HCT116 (cell line): ENCODE data around the gene ALG13. TPM values are rescaled to one million over a fixed set of nuclear protein-coding genes. Genes with fewer than 3 reads are reported as not detected.

Experiments
- ATAC-seq: fragments of 200-7000 bp; cut with Tn5 transposase; 2 replicates; pipeline ENCODE4 v1.9.1; 2020; ENCODE audit warnings: mild to moderate bottlenecking, moderate library complexity
- BruUV-seq: library from RNA; stranded (reverse); fragments of 400-500 nt; replicated peaks from 2 replicates; lab custom pipeline; 2021; lab: Mats Ljungman, UMichigan
- CTCF ChIA-PET: fragments of 300-600 bp; sonication (Branson Sonifier 250); formaldehyde crosslinking; loops from one replicate; lab custom pipeline; 2021; ENCODE audit warnings: antibody characterized with exemption; lab: Charles Lee
- POLR2A ChIA-PET: fragments of 300-600, 350-600 bp; sonication (Branson Sonifier 250); formaldehyde crosslinking; loops from one replicate; lab custom pipeline; 2021; ENCODE audit warnings: antibody characterized with exemption; lab: Charles Lee
- RAD21 ChIA-PET, 2 experiments: fragments of 300-600 bp; sonication (Branson Sonifier 250); formaldehyde crosslinking; loops; one replicate each; lab custom pipeline; 2023; ENCODE audit warnings: low total read pairs in 2 of 2; ENCODE audit not compliant: uncharacterized antibody in 2 of 2, unreplicated experiment in 2 of 2, low non-redundant PET in 1 of 2; lab: Charles Lee
- DNase-seq: peaks from one replicate; pipeline ENCODE4 v3.0.0-alpha.2; 2010; ENCODE audit warnings: low read depth, low spot score
- H2AFZ ChIP-seq: fragments of 200-600 bp; shearing (Covaris generic), sonication (generic); 2 replicates; pipeline ENCODE4 v1.6.1; 2017; ENCODE audit warnings: low read depth, mixed run types, mixed read lengths, antibody characterized with exemption, low read length; ENCODE audit not compliant: poor library complexity, severe bottlenecking
- H3K27ac ChIP-seq: 2 replicates; pipeline ENCODE4 v1.5.1; 2012; ENCODE audit warnings: low read depth, low read length
- H3K27me3 ChIP-seq: fragments of 200-600 bp; sonication (generic); 2 replicates; pipeline ENCODE4 v1.6.1; 2016; ENCODE audit warnings: mixed run types, low read length, mixed read lengths; ENCODE audit not compliant: insufficient read depth
- H3K36me3 ChIP-seq, 2 experiments: fragments of 200-500 bp in 1 of 2; fragments of 200-600 bp in 1 of 2; sonication (Bioruptor generic) in 1 of 2; sonication (generic) in 1 of 2; 2 replicates each; pipeline versions ENCODE4 v1.5.1 to v1.6.1; 2014 to 2016; ENCODE audit warnings: low read length in 2 of 2, inconsistent platforms in 1 of 2, mixed read lengths in 1 of 2, mixed run types in 1 of 2; ENCODE audit not compliant: insufficient read depth in 2 of 2, control insufficient read depth in 1 of 2
- H3K4me1 ChIP-seq, 2 experiments: fragments of 200-600 bp in 1 of 2; sonication (generic) in 1 of 2; 2 replicates each; pipeline versions ENCODE4 v1.5.1 to v1.6.1; 2012 to 2017; ENCODE audit warnings: low read length in 2 of 2, inconsistent platforms in 1 of 2, mild to moderate bottlenecking in 1 of 2, mixed read lengths in 1 of 2, mixed run types in 1 of 2, moderate library complexity in 1 of 2; ENCODE audit not compliant: insufficient read depth in 2 of 2, control insufficient read depth in 1 of 2
- H3K4me2 ChIP-seq: fragments of 200-600 bp; sonication (generic); 2 replicates; pipeline ENCODE4 v1.6.1; 2017; ENCODE audit warnings: mixed run types, low read length, mixed read lengths
- H3K4me3 ChIP-seq, 2 experiments: fragments of 200-600 bp in 1 of 2; sonication (generic) in 1 of 2; replicated peaks in 1 of 2; 2 replicates each; pipeline ENCODE4 v1.5.1; 2011 to 2016; ENCODE audit warnings: low read length in 2 of 2, control low read depth in 1 of 2, low read depth in 1 of 2, mild to moderate bottlenecking in 1 of 2, mixed read lengths in 1 of 2, mixed run types in 1 of 2
- H3K79me2 ChIP-seq: fragments of 200-600 bp; sonication (generic); 2 replicates; pipeline ENCODE4 v1.6.1; 2017; ENCODE audit warnings: mild to moderate bottlenecking, mixed run types, low read length, moderate library complexity, mixed read lengths; ENCODE audit not compliant: insufficient read depth
- H3K9ac ChIP-seq: fragments of 200-600 bp; sonication (generic); 2 replicates; pipeline ENCODE4 v1.6.1; 2016; ENCODE audit warnings: low read length, mixed read lengths
- H3K9me2 ChIP-seq: fragments of 200-600 bp; sonication (generic), shearing (Covaris generic); 2 replicates; pipeline ENCODE4 v1.6.1; 2017; ENCODE audit warnings: mixed run types, mild to moderate bottlenecking, moderate library complexity; ENCODE audit not compliant: insufficient read depth
- H3K9me3 ChIP-seq, 2 experiments: fragments of 200-500 bp in 1 of 2; fragments of 200-600 bp in 1 of 2; sonication (Bioruptor generic) in 1 of 2; sonication (generic) in 1 of 2; 2 replicates each; pipeline ENCODE4 v1.6.1; 2014 to 2017; ENCODE audit warnings: low read length in 2 of 2, mixed read lengths in 2 of 2, inconsistent platforms in 1 of 2, low read depth in 1 of 2, mild to moderate bottlenecking in 1 of 2, mixed run types in 1 of 2, moderate library complexity in 1 of 2; ENCODE audit not compliant: control insufficient read depth in 1 of 2, insufficient read depth in 1 of 2
- H4K20me1 ChIP-seq: fragments of 200-600 bp; sonication (generic), shearing (Covaris generic); 2 replicates; pipeline ENCODE4 v1.6.1; 2017; ENCODE audit warnings: mixed run types, mild to moderate bottlenecking, moderate library complexity; ENCODE audit not compliant: insufficient read depth
- MAX ChIP-seq: IDR thresholded peaks from 2 replicates; pipeline ENCODE4 v1.6.1; 2012
- intact Hi-C: fragments of 100-400 bp; cut with micrococcal nuclease; formaldehyde crosslinking; loops from 2 replicates; pipeline ENCODE4 v1.10.0; 2022
- total RNA-seq: library from RNA; stranded (reverse); gene quantifications from one replicate; pipeline ENCODE4 v1.2.1, GENCODE V29; 2021; ENCODE audit not compliant: unreplicated experiment
- TF ChIP-seq, protein P1 (sequence below): IDR thresholded peaks from 2 replicates; pipeline ENCODE4 v1.6.1; 2012; ENCODE audit warnings: low read depth
- TF ChIP-seq, protein P2 (sequence below): IDR thresholded peaks from 2 replicates; pipeline ENCODE4 v1.6.1; 2011; ENCODE audit warnings: mild to moderate bottlenecking, low read length, moderate library complexity; ENCODE audit not compliant: insufficient replicate concordance; ENCODE audit errors: extremely low read depth

Gene ALG13
- total RNA-seq, 1 experiment from 2014 or later, result 50.4 TPM

DNA sequence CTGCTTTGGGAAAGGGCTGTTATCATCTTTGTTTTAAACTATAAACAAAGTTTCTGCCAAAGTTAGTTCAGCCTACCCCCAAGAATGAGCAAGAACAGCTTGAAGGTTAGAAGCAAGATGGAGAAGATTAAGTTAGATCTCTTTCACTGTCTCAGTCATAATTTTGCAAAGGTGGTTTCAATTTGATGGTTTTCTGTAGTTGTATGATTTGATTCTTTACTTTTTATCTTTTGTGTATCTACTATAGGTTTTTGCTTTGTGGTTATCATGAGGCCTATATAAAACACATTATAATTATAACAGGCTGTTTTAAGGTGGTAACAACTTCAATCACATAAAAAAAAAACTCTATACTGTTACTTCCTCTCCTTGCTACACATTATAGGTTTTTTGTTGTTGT is 35.4 kb upstream of the ALG13 start (continued):
- TF ChIP-seq, protein P1, sequence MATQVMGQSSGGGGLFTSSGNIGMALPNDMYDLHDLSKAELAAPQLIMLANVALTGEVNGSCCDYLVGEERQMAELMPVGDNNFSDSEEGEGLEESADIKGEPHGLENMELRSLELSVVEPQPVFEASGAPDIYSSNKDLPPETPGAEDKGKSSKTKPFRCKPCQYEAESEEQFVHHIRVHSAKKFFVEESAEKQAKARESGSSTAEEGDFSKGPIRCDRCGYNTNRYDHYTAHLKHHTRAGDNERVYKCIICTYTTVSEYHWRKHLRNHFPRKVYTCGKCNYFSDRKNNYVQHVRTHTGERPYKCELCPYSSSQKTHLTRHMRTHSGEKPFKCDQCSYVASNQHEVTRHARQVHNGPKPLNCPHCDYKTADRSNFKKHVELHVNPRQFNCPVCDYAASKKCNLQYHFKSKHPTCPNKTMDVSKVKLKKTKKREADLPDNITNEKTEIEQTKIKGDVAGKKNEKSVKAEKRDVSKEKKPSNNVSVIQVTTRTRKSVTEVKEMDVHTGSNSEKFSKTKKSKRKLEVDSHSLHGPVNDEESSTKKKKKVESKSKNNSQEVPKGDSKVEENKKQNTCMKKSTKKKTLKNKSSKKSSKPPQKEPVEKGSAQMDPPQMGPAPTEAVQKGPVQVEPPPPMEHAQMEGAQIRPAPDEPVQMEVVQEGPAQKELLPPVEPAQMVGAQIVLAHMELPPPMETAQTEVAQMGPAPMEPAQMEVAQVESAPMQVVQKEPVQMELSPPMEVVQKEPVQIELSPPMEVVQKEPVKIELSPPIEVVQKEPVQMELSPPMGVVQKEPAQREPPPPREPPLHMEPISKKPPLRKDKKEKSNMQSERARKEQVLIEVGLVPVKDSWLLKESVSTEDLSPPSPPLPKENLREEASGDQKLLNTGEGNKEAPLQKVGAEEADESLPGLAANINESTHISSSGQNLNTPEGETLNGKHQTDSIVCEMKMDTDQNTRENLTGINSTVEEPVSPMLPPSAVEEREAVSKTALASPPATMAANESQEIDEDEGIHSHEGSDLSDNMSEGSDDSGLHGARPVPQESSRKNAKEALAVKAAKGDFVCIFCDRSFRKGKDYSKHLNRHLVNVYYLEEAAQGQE, result no peak
- TF ChIP-seq, protein P2, sequence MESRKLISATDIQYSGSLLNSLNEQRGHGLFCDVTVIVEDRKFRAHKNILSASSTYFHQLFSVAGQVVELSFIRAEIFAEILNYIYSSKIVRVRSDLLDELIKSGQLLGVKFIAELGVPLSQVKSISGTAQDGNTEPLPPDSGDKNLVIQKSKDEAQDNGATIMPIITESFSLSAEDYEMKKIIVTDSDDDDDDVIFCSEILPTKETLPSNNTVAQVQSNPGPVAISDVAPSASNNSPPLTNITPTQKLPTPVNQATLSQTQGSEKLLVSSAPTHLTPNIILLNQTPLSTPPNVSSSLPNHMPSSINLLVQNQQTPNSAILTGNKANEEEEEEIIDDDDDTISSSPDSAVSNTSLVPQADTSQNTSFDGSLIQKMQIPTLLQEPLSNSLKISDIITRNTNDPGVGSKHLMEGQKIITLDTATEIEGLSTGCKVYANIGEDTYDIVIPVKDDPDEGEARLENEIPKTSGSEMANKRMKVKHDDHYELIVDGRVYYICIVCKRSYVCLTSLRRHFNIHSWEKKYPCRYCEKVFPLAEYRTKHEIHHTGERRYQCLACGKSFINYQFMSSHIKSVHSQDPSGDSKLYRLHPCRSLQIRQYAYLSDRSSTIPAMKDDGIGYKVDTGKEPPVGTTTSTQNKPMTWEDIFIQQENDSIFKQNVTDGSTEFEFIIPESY, result no peak
- TF ChIP-seq, all 23 proteins: peak for 0

DNA sequence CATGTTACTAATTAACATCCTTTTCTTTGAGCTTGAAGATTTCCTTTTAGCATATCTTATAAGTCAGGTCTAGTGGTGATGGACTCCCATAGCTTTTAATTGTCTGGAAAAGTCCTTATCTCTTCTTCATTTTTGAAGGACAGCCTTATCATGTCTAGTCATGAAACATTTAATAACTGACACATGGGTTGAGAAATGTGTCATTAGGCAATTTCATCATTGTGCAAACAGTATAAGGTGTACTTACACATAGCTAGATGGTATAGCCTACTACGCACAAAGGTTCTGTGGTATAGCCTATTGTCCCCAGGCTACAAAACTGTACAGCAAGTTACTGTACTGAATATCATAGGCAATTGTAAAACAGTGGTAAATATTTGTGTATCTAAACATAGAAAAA is 34.5 kb upstream of the ALG13 start:
- DNase-seq, result no peak
- no peak overlapping the region for H3K4me2 ChIP-seq
- H3K4me1 ChIP-seq, result no peaks in the 10 kb centered on the region
- H3K4me3 ChIP-seq, result no peak overlapping the region
- no peaks in the 10 kb centered on the region for H3K9me3 ChIP-seq
- no peaks in the 10 kb centered on the region for H4K20me1 ChIP-seq
- no peak overlapping the region for H3K27ac ChIP-seq
- no peaks in the 10 kb centered on the region for H3K79me2 ChIP-seq
- POLR2A ChIA-PET, result no interaction called here
- H3K9me2 ChIP-seq, result no peaks in the 10 kb centered on the region
- BruUV-seq, result no TSS peak
- no peaks in the 10 kb centered on the region for H3K27me3 ChIP-seq
- H3K9ac ChIP-seq, result no peak overlapping the region
- TF ChIP-seq MAX, result no peak
- TF ChIP-seq, all 23 proteins: peak for 0
- no peaks in the 10 kb centered on the region for H3K36me3 ChIP-seq
- ATAC-seq, result no peak
- RAD21 ChIA-PET, result no interaction called here
- H2AFZ ChIP-seq, result no peak overlapping the region
- intact Hi-C loops, result no loop called here
- CTCF ChIA-PET, result no interaction called here
